ENCODE measurements around the gene DGKZ. TPM values are rescaled to one million over a fixed set of nuclear protein-coding genes. Genes with fewer than 3 reads are reported as not detected.

The DGKZ gene
- total and polyA plus RNA-seq, 2 donors (not counting 3 experiments of a cell fraction or from before 2014, with no cell fraction given): 88.8 to 127 TPM

DNA sequence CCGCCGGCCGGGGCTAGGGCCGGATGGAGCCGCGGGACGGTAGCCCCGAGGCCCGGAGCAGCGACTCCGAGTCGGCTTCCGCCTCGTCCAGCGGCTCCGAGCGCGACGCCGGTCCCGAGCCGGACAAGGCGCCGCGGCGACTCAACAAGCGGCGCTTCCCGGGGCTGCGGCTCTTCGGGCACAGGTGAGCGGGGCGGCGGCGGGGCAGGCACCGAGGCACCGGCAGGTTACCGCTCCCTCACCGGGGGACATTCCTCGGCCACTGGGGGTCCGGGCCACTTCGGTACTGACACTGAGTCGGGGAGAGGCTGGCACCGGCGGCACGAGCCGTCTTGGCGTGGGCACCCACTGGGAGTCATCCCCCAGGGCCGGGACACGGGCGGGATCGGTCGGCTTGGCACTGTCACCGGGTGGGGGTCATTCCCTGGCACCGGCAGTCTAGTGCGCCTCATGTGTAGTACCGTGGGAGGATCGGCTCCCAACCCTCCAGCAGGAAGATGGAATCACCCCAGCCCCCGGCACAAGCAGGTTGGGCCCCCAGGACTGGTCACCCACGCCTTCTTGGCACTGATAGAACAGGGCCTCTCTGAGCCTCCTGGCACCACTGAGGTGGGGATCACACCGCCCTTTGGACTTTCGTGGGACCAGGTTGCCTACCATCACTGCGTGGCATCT is 511 bp downstream of the DGKZ start:
- intact Hi-C loops (cut with micrococcal nuclease) (loop anchor here (1.0 kb wide), 2 partner anchors 16 to 20 kb away; no protein-coding TSS in a partner anchor), dilution Hi-C loops (cut with MboI; ENCODE audit: extremely low pct_ligation_motif_present, low sequenced_read_pairs) (no loop called here)
- TF ChIP-seq, protein P1, sequence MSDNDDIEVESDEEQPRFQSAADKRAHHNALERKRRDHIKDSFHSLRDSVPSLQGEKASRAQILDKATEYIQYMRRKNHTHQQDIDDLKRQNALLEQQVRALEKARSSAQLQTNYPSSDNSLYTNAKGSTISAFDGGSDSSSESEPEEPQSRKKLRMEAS (IDR thresholded peaks at IDR 0.05; ENCODE audit: insufficient read depth, insufficient read length): no peak
- no peak for TF ChIP-seq GATA2 (IDR thresholded peaks at IDR 0.05; ENCODE audit: insufficient read depth, insufficient read length, low read depth, low read length)
- no peak for TF ChIP-seq MYC (IDR thresholded peaks at IDR 0.05; ENCODE audit: low read depth, low read length)
- TF ChIP-seq, protein P2, sequence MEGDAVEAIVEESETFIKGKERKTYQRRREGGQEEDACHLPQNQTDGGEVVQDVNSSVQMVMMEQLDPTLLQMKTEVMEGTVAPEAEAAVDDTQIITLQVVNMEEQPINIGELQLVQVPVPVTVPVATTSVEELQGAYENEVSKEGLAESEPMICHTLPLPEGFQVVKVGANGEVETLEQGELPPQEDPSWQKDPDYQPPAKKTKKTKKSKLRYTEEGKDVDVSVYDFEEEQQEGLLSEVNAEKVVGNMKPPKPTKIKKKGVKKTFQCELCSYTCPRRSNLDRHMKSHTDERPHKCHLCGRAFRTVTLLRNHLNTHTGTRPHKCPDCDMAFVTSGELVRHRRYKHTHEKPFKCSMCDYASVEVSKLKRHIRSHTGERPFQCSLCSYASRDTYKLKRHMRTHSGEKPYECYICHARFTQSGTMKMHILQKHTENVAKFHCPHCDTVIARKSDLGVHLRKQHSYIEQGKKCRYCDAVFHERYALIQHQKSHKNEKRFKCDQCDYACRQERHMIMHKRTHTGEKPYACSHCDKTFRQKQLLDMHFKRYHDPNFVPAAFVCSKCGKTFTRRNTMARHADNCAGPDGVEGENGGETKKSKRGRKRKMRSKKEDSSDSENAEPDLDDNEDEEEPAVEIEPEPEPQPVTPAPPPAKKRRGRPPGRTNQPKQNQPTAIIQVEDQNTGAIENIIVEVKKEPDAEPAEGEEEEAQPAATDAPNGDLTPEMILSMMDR (IDR thresholded peaks at IDR 0.05; ENCODE audit: extremely low read depth in 1 of 2, insufficient read depth in 1 of 2, low read depth in 1 of 2, low read length in 2 of 2): no peak
- TF ChIP-seq FOS (IDR thresholded peaks at IDR 0.05; ENCODE audit: borderline replicate concordance, insufficient read depth, low read length): no peak
- no peak for TF ChIP-seq POLR2A (IDR thresholded peaks at IDR 0.05; ENCODE audit: low read depth, low read length)
- TF ChIP-seq EZH2 (IDR thresholded peaks at IDR 0.05; ENCODE audit: borderline replicate concordance, low read depth, low read length, severe bottlenecking): no peak
- no peak for TF ChIP-seq JUN (IDR thresholded peaks at IDR 0.05; ENCODE audit: borderline replicate concordance, insufficient read depth, insufficient read length, low read depth)
- no peak for TF ChIP-seq POLR2AphosphoS5 (IDR thresholded peaks at IDR 0.05; ENCODE audit: insufficient read depth, low read depth, low read length)
- Histone ChIP-seq H3K79me2 (ENCODE audit: control insufficient read depth, insufficient read depth, low read length) (peaks cover 46% of the 10 kb centered on the region), H3K9me1 (replicated peaks; ENCODE audit: control insufficient read depth, extremely low read depth, insufficient read depth, low read length) (no peaks in the 10 kb centered on the region), H3K4me1 (ENCODE audit: control insufficient read depth, extremely low read depth, insufficient read depth, low read length) (peaks cover 34% of the 10 kb centered on the region), H4K20me1 (replicated peaks; ENCODE audit: control insufficient read depth, extremely low read depth, insufficient read depth, low read length) (no peaks in the 10 kb centered on the region), H3K27me3 (ENCODE audit: control insufficient read depth in 2 of 2, insufficient read depth in 2 of 2, low read length in 2 of 2) (no peaks in the 10 kb centered on the region), H2AFZ (ENCODE audit: low read depth, low read length) (no peak overlapping the region), H3K9me3 (replicated peaks; ENCODE audit: control insufficient read depth, insufficient read depth, low read length) (no peaks in the 10 kb centered on the region), H3K9ac (replicated peaks; ENCODE audit: extremely low read depth, insufficient read depth, low read length) (peak overlapping the region; percentile 54), H3K4me3 (replicated peaks in 1 of 3; ENCODE audit: insufficient read depth in 1 of 3, low read depth in 1 of 3, low read length in 3 of 3) (peak overlapping the region; percentile 32 to 73 (median 49)), H3K27ac (ENCODE audit: insufficient read depth, low read depth, low read length) (peak overlapping the region; percentile 19), H3K36me3 (ENCODE audit: control insufficient read depth in 2 of 2, extremely low read depth in 1 of 2, insufficient read depth in 2 of 2, low read length in 2 of 2) (peaks cover 0 to 5% of the 10 kb centered on the region in 2 experiments), H3K4me2 (ENCODE audit: insufficient read depth, low read length) (peak overlapping the region; percentile 59)
- DNase-seq (ENCODE audit: low read depth, low spot score): no peak
- ChIA-PET POLR2A (interaction anchor here (0.7 kb wide), 1 partner anchor 109 kb away, joined by 3 read pairs; no protein-coding TSS in a partner anchor), CTCF (interaction anchor here (0.6 to 10.8 kb wide), 16 partner anchors 9 to 190 kb away, joined by 3 to 200 read pairs (median 3); no protein-coding TSS in a partner anchor)
- FAIRE-seq: no peak
- no TSS peak for BruUV-seq (replicated peaks)
